EL (cell line): Measurements from ENCODE around the gene ORM2.

Experiments used
- DNase-seq: peaks from one replicate; pipeline ENCODE4 v3.0.0-alpha.2; 2016

The ORM2 gene

DNA sequence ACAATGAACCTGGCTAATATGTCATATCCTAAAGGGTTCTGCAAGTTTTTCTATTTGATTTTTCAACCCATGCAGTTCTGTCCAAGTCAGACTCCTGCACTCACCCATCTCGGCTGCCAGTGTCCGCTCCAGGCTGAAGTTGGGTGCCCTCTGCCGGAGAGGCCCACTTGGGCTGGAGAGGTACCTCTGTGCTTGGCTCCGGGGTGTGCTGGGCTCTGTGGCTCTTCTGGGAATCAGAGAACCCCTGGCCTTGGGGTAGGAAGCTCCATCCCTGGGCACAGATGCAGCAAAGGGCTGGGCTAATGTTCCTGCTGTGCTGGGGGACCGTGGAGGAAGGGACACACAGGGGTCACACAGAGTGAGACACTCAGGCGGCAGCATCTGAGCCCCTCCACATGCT, 26.2 kb downstream of the ORM2 start:
- DNase-seq, result no peak

DNA sequence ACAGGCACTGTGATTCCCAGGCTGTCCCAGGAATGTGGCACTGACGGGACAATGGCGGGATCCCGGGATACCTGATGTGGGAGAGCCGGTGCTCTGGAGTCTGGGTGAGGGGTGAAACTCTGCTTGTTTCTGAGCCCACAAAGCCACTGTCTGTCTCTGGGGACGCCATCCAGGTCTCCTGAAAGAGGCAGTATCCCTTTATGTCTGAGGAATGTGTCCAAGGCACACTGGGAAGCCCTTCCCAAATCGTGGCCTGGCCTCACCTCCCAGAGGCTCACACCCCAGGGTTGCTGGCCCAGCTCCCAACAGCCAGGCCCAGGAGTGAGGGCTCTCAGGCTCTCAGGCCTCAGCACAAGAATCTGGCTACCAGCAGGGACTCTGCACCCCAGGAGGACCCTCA, 27.1 kb downstream of the ORM2 start:
- no peak for DNase-seq

GRCh38 chr9:114357360-114357759, 27.7 kb downstream of the ORM2 start:
- DNase-seq, result no peak

DNA sequence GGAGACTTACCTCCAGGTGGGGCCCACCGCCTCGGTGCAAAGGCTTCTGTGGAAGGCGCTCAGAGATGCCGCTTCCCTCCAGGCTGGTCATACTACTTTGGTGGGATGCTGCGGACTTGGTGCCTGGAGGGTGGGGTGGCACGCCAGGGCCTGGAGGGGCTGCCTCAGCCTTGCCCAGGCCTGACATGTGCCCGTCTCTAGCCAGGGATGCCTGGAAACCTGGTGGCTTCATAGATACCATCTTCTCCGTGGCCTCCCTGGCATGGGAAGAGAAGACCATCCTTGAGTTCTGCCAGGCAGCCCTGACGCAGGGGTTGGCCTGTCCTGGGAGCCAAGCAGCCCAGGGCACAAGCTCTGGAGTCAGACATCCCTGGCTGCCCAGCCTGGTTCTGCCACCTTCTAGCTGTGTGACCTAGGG, 28.3 kb downstream of the ORM2 start:
- no peak for DNase-seq

DNA sequence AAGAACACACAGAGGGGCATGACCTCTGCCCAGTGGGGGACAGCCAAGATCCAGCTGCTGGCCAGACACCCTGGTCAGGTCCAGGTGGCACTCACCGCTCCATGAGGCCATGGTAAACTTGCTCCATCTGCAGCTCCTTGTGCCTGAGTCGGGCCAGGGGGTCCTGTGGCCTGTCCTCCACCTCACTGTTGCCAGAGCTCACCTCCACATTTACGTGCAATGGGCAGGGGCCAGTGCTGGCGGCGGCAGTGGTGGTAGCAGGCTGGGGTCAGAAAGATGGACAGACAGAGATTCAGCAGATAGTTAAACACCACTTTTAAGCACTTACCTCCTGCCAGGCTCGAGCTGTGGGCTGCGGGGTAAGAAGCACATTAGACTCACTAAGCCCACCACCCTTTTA, 30.1 kb downstream of the ORM2 start:
- no peak for DNase-seq

DNA sequence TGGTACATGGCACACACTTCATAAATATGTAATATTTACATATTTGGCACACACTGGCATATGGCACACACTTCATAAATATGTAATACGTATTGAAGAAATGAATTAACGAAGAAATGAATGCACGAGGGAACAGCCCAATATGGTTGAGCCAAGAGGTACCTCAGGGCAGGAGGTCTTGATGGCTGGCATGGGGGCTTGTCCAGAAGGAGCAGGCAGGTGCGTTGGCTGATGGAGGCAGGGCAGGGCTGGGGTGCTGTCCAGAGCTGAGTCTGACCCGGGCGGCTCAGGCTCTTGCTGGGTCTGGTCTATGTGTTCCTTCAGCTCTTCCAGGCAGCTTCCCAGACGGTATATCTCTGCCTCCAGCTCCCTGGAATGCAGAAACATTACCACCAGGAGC, 31.9 kb downstream of the ORM2 start:
- DNase-seq, result no peak

- no peak for DNase-seq
Measured at GRCh38 chr9:114362394-114362793, 32.7 kb downstream of the ORM2 start.

- DNase-seq, result no peak
Measured at GRCh38 chr9:114363424-114363823, 33.8 kb downstream of the ORM2 start.

DNA sequence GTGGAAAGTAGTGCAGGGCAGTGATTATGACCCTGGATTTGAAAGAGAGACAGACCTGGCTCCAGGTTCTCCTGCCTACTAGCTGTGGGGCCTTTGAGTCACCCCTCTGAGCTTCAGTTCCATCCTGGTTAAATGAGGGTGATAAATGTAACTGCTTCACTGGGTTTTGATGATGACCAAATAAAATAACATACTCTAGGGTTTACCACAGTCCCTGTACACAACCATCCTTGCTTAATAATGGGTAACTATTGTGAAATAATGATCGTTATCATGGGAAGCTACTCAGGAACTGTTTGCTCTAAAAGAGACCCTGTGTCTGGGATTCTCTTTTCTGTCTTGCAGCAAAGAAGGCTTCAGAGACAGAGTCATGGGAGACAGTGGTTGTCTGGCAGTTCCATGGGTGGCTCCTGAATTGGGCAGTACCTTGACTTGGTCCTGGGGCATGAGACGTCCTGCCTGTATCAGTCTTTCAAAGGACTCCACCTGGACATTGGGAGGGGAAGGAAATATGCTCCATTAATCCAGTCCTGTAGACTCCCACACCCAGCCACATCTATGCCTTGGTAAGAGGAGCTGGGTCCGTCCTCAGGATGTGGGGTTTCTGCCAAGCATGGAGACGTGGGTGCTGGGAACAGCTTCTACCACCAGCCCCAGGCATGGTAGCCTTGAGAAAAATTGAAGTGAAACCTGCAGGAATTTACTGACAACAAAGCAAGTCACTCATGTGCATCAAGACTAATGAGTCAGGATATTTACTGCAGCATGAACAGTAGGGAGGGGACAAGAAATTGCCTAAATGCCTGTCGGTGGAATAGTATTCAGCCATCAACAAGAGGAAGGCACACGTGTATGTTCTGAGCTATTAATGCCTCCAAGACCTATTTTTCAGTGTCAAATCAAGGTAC, 34.7 kb downstream of the ORM2 start:
- DNase-seq, result peak; percentile 90

- DNase-seq, result no peak
Measured at GRCh38 chr9:114365194-114365593, 35.5 kb downstream of the ORM2 start.

DNA sequence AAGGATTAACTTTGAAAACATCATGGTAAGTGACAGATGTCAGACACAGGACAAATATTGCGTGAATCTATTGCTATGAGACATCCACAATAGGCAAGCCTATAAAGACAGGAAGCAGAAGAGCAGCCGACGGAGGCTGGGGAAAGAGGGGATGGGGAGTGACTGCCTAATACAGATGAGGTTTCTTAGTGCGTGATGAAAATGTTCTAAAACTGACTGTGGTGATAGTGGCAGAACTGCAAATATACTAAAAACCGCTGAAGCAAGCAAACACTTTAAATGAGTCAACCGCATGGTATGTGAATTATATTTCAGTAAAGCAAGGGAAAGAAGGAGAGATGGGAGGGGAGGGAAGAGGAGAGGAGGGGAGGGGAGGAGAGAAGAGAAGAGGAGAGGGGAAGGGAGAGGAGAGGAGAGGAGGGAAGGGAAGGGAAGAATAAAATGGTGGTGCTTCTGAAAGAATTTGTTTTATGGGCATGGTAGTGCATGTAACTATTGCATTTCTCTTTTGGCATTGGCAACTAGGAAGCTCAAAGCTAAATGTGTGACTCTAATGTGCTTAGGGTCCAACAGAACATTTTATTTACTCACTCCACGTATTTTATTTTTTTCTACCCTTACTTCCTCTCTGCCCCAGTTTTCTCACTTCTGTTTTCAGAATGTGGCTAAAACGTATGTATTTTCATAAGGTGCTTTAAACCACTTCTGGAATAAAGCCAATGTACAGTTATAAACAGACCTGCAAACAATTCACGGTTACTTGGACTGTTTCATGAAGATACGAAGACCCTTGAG, 36.9 kb downstream of the ORM2 start:
- DNase-seq, result peak; percentile 90

- no peak for DNase-seq
Measured at GRCh38 chr9:114367366-114367765, 37.7 kb downstream of the ORM2 start.

- DNase-seq, result no peak
Measured at GRCh38 chr9:114367772-114368569, 38.3 kb downstream of the ORM2 start.

- DNase-seq, result no peak
Measured at GRCh38 chr9:114369216-114370130, 39.8 kb downstream of the ORM2 start.

DNA sequence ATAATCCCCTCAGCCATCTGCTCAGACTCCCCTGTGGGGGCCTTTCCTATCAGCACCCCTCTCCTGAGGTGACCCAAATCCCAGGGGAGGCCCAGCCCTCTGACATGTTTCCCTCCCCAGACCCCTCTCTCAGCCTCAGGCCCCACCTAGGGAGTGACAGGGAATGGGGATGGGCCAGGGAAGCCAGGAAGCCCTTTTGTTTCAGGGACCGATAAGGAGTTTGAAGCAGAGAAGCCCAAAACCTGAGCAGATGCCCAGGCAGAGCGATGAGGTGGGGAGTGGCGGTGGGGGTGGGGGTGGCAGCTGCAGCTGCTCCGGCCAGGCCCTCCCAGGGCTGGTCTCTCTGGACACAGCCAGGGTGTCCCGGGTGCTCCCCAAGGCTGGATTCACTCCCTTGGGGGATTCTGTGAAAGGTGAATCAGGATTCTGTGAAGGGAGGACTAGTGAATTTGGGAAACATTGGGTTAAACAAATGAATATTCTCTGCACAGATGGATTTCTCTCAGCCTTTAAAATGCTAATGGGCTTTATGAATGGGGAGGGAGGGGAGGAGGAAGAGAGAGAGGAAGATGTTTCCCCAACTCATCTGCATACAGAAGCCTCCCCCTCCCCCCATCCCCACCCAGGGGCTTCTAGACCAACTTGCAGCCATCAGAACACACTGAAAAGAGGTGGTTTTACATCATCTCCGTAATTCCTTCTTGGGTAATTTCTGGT, 40.7 kb downstream of the ORM2 start:
- no peak for DNase-seq

- no peak for DNase-seq
Measured at GRCh38 chr9:114370968-114371320, 41.3 kb downstream of the ORM2 start.

GRCh38 chr9:114371343-114371944, 41.8 kb downstream of the ORM2 start:
- no peak for DNase-seq

DNA sequence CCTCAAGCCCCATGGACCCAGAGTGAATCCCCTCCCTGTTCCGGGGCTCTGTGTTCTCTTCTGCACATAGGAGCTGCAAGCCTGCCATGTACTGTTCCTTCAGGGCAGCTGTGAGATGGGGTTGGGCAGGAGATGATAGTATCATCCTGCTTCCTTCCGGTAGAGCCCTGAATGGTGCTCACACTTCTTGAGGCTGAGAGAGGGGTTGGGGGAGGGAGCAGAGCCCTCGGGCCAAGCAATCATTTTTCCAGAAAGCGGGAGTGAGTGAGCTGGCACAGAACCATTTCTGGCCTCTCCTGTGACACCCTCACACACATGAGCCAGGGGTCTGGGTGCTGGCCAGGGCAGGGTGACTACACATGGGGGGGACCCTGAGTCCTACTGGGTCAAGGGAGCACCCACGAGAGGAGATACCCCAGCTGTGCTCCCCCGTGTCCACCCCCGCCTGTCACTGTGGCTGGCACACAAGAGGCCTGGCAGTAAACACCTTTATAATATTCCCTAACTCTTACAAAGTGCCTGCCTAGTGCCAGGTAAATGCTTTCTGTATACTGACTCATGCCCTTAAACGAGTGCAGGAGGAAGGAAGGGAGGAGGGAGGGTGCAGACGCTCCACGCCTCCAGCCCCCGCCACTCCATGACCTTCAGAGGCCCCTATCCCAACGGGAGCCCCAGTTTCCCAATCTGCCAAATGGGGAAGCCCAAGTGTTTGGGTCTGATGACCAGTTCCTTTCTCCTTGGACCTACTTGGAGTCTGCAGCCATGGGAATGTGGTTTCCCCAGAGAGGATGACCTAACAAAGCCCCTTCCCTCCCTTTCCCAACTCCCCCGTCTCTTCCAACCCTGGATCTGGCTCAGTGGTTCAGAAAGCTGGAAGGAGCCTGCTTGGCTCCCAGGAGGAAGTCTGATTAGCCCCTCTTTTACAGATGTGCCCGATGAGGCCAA, 42.6 kb downstream of the ORM2 start:
- DNase-seq, result peak; percentile 84

DNA sequence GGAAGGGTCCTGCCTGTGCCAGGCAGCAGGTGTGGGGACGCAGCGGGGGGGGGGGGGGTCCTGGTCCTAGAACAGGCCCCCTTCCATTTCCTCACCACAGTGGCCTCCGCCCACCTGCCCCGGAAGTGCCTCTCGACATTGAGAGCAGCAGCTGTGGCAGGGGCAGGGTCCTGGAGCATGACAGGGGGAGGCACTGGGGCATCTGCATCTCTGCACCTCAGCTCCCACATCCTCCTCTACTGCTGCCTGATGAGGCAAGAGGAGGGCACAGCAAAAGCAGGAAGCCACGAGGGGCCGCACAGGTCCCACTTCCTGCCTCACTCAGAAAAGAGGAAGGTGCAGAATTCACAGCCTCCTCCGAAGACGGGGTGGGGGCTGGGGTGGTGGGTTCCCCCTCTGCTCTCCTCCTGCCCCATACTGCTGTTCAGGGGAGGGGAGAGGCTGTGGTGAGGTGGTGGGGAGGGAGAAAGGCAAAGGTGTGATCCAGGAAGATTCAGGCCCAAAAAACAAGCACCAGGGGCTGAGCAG, 43.3 kb downstream of the ORM2 start:
- no peak for DNase-seq
